K562 (cell line): ENCODE measurements around the gene NPC1L1. TPM values are rescaled to one million over a fixed set of nuclear protein-coding genes. Genes with fewer than 3 reads are reported as not detected.

Source experiments
- BRD4 ChIP-seq: fragments of 200-600 bp; sonication (generic); IDR thresholded peaks from 2 replicates; pipeline ENCODE4 v1.6.1; 2017; ENCODE audit warnings: inconsistent platforms
- CHCHD3 ChIP-seq: fragments of 250-450 bp; sonication (Bioruptor Pico); IDR thresholded peaks from 2 replicates; pipeline ENCODE4 v2.1.2; 2022; ENCODE audit warnings: mild to moderate bottlenecking
- CHD1 ChIP-seq: fragments of 200-600 bp; sonication (generic); IDR thresholded peaks from one replicate; pipeline ENCODE4 v1.6.1; 2012; ENCODE audit warnings: mild to moderate bottlenecking, moderate library complexity, low read length, inconsistent platforms
- GATA2 ChIP-seq: sonication (generic); formaldehyde crosslinking; IDR thresholded peaks from 2 replicates; pipeline ENCODE4 v1.4.0; 2020; ENCODE audit warnings: mild to moderate bottlenecking, missing genetic modification reagents
- HCFC1 ChIP-seq: IDR thresholded peaks from 2 replicates; pipeline ENCODE4 v1.6.1; 2012; ENCODE audit warnings: low read depth, low read length, improper control_type of control experiment
- NFXL1 ChIP-seq: fragments of 450-650 bp; formaldehyde crosslinking; IDR thresholded peaks from 2 replicates; pipeline ENCODE4 v1.4.0; 2021; ENCODE audit warnings: mild to moderate bottlenecking
- NR1H2 ChIP-seq: sonication (generic); formaldehyde crosslinking; IDR thresholded peaks from 2 replicates; pipeline ENCODE4 v1.4.0; 2020; ENCODE audit warnings: mild to moderate bottlenecking, missing genetic modification reagents
- RBM22 ChIP-seq: fragments of 200-400 bp; formaldehyde crosslinking; IDR thresholded peaks from 2 replicates; pipeline ENCODE4 v1.6.1; 2018; ENCODE audit warnings: low read length, low read depth; ENCODE audit not compliant: poor library complexity, severe bottlenecking
- RNF219 ChIP-seq: fragments of 250-450 bp; sonication (Bioruptor Pico); IDR thresholded peaks from 2 replicates; pipeline ENCODE4 v1.5.0; 2022; ENCODE audit warnings: mild to moderate bottlenecking
- SMARCC2 ChIP-seq: fragments of 450-650 bp; IDR thresholded peaks from 2 replicates; pipeline ENCODE4 v1.6.1; 2017; ENCODE audit warnings: antibody characterized with exemption, moderate library complexity, mild to moderate bottlenecking, low read depth
- TGIF2 ChIP-seq: sonication (generic); formaldehyde crosslinking; IDR thresholded peaks from 2 replicates; pipeline ENCODE4 v1.8.1; 2022; ENCODE audit warnings: mild to moderate bottlenecking, missing genetic modification reagents, moderate library complexity
- TSC22D4 ChIP-seq: fragments of 450-650 bp; IDR thresholded peaks from 2 replicates; pipeline ENCODE4 v1.6.1; 2016; ENCODE audit warnings: missing genetic modification characterization, missing biosample characterization, control low read depth
- ZNF121 ChIP-seq: sonication (generic); formaldehyde crosslinking; conservative IDR thresholded peaks from 2 replicates; pipeline ENCODE4 v1.8.0; 2022; ENCODE audit warnings: missing genetic modification reagents
- ZNF124 ChIP-seq: sonication (generic); formaldehyde crosslinking; IDR thresholded peaks from 2 replicates; pipeline ENCODE4 v1.8.1; 2022; ENCODE audit warnings: missing genetic modification reagents
- ZNF695 ChIP-seq: fragments of 450-650 bp; formaldehyde crosslinking; IDR thresholded peaks from 2 replicates; pipeline ENCODE4 v1.4.0; 2020; ENCODE audit warnings: mild to moderate bottlenecking, moderate library complexity
- polyA plus RNA-seq, 8 experiments: library from polyadenylated mRNA; depleted of rRNA in 4 of 8; stranded (reverse) in 5 of 8; unstranded in 3 of 8; fragments of >200 nt; fragmentation: Nextera tagmentation in 2 of 8; fragmentation: Illumina TruSeq in 1 of 8; extraction: Ambion mirVana in 2 of 8; extraction: Trizol in 1 of 8; gene quantifications; 2 replicates each; pipeline versions ENCODE4 v1.2.1 to v1.2.3, GENCODE V29; 2011 to 2014; ENCODE audit warnings: inconsistent platforms in 1 of 8, missing spikeins in 1 of 8
- total RNA-seq, 7 experiments: library from RNA; depleted of rRNA in 6 of 7; stranded (reverse); fragments of >200 nt in 6 of 7; fragmentation: Illumina TruSeq in 2 of 7; extraction: Trizol in 2 of 7; gene quantifications; 2 replicates each; pipeline versions ENCODE4 v1.2.1 to v1.2.3, GENCODE V29; 2011 to 2021; ENCODE audit warnings: low replicate concordance in 1 of 7
- TF ChIP-seq, protein P1 (sequence below): sonication (generic); formaldehyde crosslinking; IDR thresholded peaks from 2 replicates; pipeline ENCODE4 v1.8.0; 2022; ENCODE audit warnings: mild to moderate bottlenecking, missing genetic modification reagents, borderline replicate concordance
- TF ChIP-seq, protein P2 (sequence below): fragments of 450-650 bp; IDR thresholded peaks from 2 replicates; pipeline ENCODE4 v1.6.1; 2016; ENCODE audit warnings: missing biosample characterization, missing genetic modification characterization
- TF ChIP-seq, protein P3 (sequence below): fragments of 150-350 bp; conservative IDR thresholded peaks from 2 replicates; pipeline ENCODE4 v1.6.1; 2014; ENCODE audit warnings: low read length
- TF ChIP-seq, protein P4 (sequence below), 2 experiments: fragments of 450-650 bp; IDR thresholded peaks; 2 replicates each; pipeline ENCODE4 v1.6.1; 2016

The NPC1L1 gene
- total and polyA plus RNA-seq, 9 of the 15 experiments (the other 6 are each of a cell fraction or from before 2014, with no cell fraction given), result 0.01 to 0.18 (median 0.07) TPM; not detected in 4

GRCh38 chr7:44490351-44491200 is 50.6 kb downstream of the NPC1L1 start, which contains the start of gene NUDCD3 (continued):
- TF ChIP-seq GATA2 (CRISPR knock-in tag), result no peak
- TF ChIP-seq, protein P1, sequence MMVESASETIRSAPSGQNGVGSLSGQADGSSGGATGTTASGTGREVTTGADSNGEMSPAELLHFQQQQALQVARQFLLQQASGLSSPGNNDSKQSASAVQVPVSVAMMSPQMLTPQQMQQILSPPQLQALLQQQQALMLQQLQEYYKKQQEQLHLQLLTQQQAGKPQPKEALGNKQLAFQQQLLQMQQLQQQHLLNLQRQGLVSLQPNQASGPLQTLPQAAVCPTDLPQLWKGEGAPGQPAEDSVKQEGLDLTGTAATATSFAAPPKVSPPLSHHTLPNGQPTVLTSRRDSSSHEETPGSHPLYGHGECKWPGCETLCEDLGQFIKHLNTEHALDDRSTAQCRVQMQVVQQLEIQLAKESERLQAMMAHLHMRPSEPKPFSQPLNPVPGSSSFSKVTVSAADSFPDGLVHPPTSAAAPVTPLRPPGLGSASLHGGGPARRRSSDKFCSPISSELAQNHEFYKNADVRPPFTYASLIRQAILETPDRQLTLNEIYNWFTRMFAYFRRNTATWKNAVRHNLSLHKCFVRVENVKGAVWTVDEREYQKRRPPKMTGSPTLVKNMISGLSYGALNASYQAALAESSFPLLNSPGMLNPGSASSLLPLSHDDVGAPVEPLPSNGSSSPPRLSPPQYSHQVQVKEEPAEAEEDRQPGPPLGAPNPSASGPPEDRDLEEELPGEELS (CRISPR knock-in tag), result peak; percentile 91; the same call in 1 of the 2 replicates
- TF ChIP-seq, protein P2, sequence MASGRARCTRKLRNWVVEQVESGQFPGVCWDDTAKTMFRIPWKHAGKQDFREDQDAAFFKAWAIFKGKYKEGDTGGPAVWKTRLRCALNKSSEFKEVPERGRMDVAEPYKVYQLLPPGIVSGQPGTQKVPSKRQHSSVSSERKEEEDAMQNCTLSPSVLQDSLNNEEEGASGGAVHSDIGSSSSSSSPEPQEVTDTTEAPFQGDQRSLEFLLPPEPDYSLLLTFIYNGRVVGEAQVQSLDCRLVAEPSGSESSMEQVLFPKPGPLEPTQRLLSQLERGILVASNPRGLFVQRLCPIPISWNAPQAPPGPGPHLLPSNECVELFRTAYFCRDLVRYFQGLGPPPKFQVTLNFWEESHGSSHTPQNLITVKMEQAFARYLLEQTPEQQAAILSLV, result no peak; the same call in 1 of the 2 replicates
- no peak for TF ChIP-seq SMARCC2
- TF ChIP-seq, protein P3, sequence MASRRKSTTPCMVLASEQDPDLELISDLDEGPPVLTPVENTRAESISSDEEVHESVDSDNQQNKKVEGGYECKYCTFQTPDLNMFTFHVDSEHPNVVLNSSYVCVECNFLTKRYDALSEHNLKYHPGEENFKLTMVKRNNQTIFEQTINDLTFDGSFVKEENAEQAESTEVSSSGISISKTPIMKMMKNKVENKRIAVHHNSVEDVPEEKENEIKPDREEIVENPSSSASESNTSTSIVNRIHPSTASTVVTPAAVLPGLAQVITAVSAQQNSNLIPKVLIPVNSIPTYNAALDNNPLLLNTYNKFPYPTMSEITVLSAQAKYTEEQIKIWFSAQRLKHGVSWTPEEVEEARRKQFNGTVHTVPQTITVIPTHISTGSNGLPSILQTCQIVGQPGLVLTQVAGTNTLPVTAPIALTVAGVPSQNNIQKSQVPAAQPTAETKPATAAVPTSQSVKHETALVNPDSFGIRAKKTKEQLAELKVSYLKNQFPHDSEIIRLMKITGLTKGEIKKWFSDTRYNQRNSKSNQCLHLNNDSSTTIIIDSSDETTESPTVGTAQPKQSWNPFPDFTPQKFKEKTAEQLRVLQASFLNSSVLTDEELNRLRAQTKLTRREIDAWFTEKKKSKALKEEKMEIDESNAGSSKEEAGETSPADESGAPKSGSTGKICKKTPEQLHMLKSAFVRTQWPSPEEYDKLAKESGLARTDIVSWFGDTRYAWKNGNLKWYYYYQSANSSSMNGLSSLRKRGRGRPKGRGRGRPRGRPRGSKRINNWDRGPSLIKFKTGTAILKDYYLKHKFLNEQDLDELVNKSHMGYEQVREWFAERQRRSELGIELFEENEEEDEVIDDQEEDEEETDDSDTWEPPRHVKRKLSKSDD, result no peak
- TF ChIP-seq ZNF121 (CRISPR knock-in tag), result no peak
- TF ChIP-seq ZNF695 (CRISPR knock-in tag), result no peak
- TF ChIP-seq RBM22, result peak; percentile 81
- TF ChIP-seq NFXL1, result no peak; the same call in 1 of the 2 replicates
- peak; percentile 86 for TF ChIP-seq HCFC1
- peak; percentile 87 for TF ChIP-seq BRD4
- TF ChIP-seq CHCHD3 (CRISPR knock-in tag), result no peak
- TF ChIP-seq RNF219 (CRISPR knock-in tag), result no peak
- no peak for TF ChIP-seq ZNF124
- no peak for TF ChIP-seq NR1H2
- no peak for TF ChIP-seq CHD1
- TF ChIP-seq TSC22D4, result no peak
- TF ChIP-seq, protein P4, sequence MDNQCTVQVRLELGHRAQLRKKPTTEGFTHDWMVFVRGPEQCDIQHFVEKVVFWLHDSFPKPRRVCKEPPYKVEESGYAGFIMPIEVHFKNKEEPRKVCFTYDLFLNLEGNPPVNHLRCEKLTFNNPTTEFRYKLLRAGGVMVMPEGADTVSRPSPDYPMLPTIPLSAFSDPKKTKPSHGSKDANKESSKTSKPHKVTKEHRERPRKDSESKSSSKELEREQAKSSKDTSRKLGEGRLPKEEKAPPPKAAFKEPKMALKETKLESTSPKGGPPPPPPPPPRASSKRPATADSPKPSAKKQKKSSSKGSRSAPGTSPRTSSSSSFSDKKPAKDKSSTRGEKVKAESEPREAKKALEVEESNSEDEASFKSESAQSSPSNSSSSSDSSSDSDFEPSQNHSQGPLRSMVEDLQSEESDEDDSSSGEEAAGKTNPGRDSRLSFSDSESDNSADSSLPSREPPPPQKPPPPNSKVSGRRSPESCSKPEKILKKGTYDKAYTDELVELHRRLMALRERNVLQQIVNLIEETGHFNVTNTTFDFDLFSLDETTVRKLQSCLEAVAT (IDR thresholded peaks at IDR 0.05), result no peak
- TF ChIP-seq TGIF2 (CRISPR knock-in tag), result peak; percentile 93
